ENCODE results near the gene SERINC5.
"Not testable (repeated sequence)": the region's sequence is repeated elsewhere in the genome, so short reads cannot be mapped to it uniquely, and the experiment has no call there.

The SERINC5 gene

GRCh38 chr5:80097451-80097850, 158.4 kb downstream of the SERINC5 start:
- DNase-seq (ENCODE audit: low read depth): no peak

GRCh38 chr5:80094236-80094738, 161.6 kb downstream of the SERINC5 start:
- DNase-seq (ENCODE audit: low read depth): no peak

- no peak for DNase-seq (ENCODE audit: low read depth)
Observed at GRCh38 chr5:80093796-80094195, 162.1 kb downstream of the SERINC5 start.

- no peak for DNase-seq (ENCODE audit: low read depth)
Observed at GRCh38 chr5:80092486-80093107, 163.3 kb downstream of the SERINC5 start.

GRCh38 chr5:80091792-80092192, 164.1 kb downstream of the SERINC5 start:
- DNase-seq (ENCODE audit: low read depth): not testable (repeated sequence)

GRCh38 chr5:80090884-80091166, 165.0 kb downstream of the SERINC5 start:
- DNase-seq (ENCODE audit: low read depth): no peak

- DNase-seq (ENCODE audit: low read depth): no peak
Observed at GRCh38 chr5:80083101-80083890, 172.6 kb downstream of the SERINC5 start.

GRCh38 chr5:80082731-80083100, 173.1 kb downstream of the SERINC5 start:
- DNase-seq (ENCODE audit: low read depth): peak; percentile 40

GRCh38 chr5:80082281-80082680, 173.6 kb downstream of the SERINC5 start:
- DNase-seq (ENCODE audit: low read depth): no peak

- DNase-seq (ENCODE audit: low read depth): no peak
Observed at GRCh38 chr5:80078921-80079320, 176.9 kb downstream of the SERINC5 start.

- DNase-seq (ENCODE audit: low read depth): no peak
Observed at GRCh38 chr5:80077051-80077714, 178.7 kb downstream of the SERINC5 start.

- DNase-seq (ENCODE audit: low read depth): no peak
Observed at GRCh38 chr5:80076131-80077050, 179.5 kb downstream of the SERINC5 start.

GRCh38 chr5:80072103-80073073, 183.5 kb downstream of the SERINC5 start:
- no peak for DNase-seq (ENCODE audit: low read depth)

- no peak for DNase-seq (ENCODE audit: low read depth)
Observed at GRCh38 chr5:80071510-80072021, 184.3 kb downstream of the SERINC5 start.

- no peak for DNase-seq (ENCODE audit: low read depth)
Observed at GRCh38 chr5:80070338-80071056, 185.4 kb downstream of the SERINC5 start.

GRCh38 chr5:80069918-80070318, 185.9 kb downstream of the SERINC5 start:
- DNase-seq (ENCODE audit: low read depth): no peak

GRCh38 chr5:80069251-80069800, 186.5 kb downstream of the SERINC5 start:
- DNase-seq (ENCODE audit: low read depth): no peak

- no peak for DNase-seq (ENCODE audit: low read depth)
Observed at GRCh38 chr5:80068775-80069174, 187.1 kb downstream of the SERINC5 start.

GRCh38 chr5:80068246-80068636, 187.6 kb downstream of the SERINC5 start:
- DNase-seq (ENCODE audit: low read depth): no peak
